Measurements from ENCODE around the gene FNBP1. TPM values are rescaled to one million over a fixed set of nuclear protein-coding genes. Genes with fewer than 3 reads are reported as not detected.

Gene FNBP1
- total and polyA plus RNA-seq, 2 experiments from 2014 or later: 19.5 to 21.0 TPM

- Histone ChIP-seq H3K27me3 (no peaks in the 10 kb centered on the region), H3K4me1 (ENCODE audit: insufficient read depth) (no peaks in the 10 kb centered on the region), H4K20me1 (ENCODE audit: insufficient read depth, poor library complexity, severe bottlenecking) (no peaks in the 10 kb centered on the region), H3K9me3 (ENCODE audit: low read depth) (no peaks in the 10 kb centered on the region), H3K9me2 (replicated peaks; ENCODE audit: insufficient read depth) (no peaks in the 10 kb centered on the region), H3K4me3 (no peak overlapping the region), H3K27ac (no peak overlapping the region), H3K4me2 (no peak overlapping the region), H3K36me3 (replicated peaks; ENCODE audit: insufficient read depth, low read depth) (no peaks in the 10 kb centered on the region), H2AFZ (no peak overlapping the region), H3K79me2 (no peaks in the 10 kb centered on the region)
- 98% methylated on average over 4 of the region's 4 CpGs for whole genome bisulfite sequencing (ENCODE audit: low lambda C conversion rate, missing lambda C conversion rate)
- TF ChIP-seq EZH2 (IDR thresholded peaks at IDR 0.05; ENCODE audit: borderline replicate concordance) (no peak), EZH2phosphoT487 (IDR thresholded peaks at IDR 0.05; ENCODE audit: low read depth, severe bottlenecking, unreplicated experiment) (no peak), CTCF (IDR thresholded peaks at IDR 0.05; ENCODE audit: poor library complexity) (no peak)
- DNase-seq (ENCODE audit: low spot score): no peak
Measured at GRCh38 chr9:129904734-129905133, 138.3 kb downstream of the FNBP1 start.

- Histone ChIP-seq H3K4me3 (no peak overlapping the region), H3K79me2 (no peaks in the 10 kb centered on the region), H3K27ac (no peak overlapping the region), H3K4me1 (ENCODE audit: insufficient read depth) (no peaks in the 10 kb centered on the region), H3K27me3 (no peaks in the 10 kb centered on the region), H3K36me3 (replicated peaks; ENCODE audit: insufficient read depth, low read depth) (no peaks in the 10 kb centered on the region), H3K4me2 (no peak overlapping the region), H3K9me2 (replicated peaks; ENCODE audit: insufficient read depth) (no peaks in the 10 kb centered on the region), H3K9me3 (ENCODE audit: low read depth) (no peaks in the 10 kb centered on the region), H2AFZ (no peak overlapping the region), H4K20me1 (ENCODE audit: insufficient read depth, poor library complexity, severe bottlenecking) (no peaks in the 10 kb centered on the region)
- WGBS (ENCODE audit: low lambda C conversion rate, missing lambda C conversion rate): 92% methylated on average over 8 of the region's 8 CpGs
- TF ChIP-seq EZH2phosphoT487 (IDR thresholded peaks at IDR 0.05; ENCODE audit: low read depth, severe bottlenecking, unreplicated experiment): no peak
- TF ChIP-seq EZH2 (IDR thresholded peaks at IDR 0.05; ENCODE audit: borderline replicate concordance): no peak
- no peak for TF ChIP-seq CTCF (IDR thresholded peaks at IDR 0.05; ENCODE audit: poor library complexity)
- no peak for DNase-seq (ENCODE audit: low spot score)
Measured at GRCh38 chr9:129902740-129903134, 140.3 kb downstream of the FNBP1 start.

GRCh38 chr9:129901993-129902739 is 140.8 kb downstream of the FNBP1 start:
- Histone ChIP-seq H3K9me2 (replicated peaks; ENCODE audit: insufficient read depth) (no peaks in the 10 kb centered on the region), H2AFZ (no peak overlapping the region), H3K4me2 (no peak overlapping the region), H3K4me3 (no peak overlapping the region), H3K27me3 (no peaks in the 10 kb centered on the region), H3K4me1 (ENCODE audit: insufficient read depth) (no peaks in the 10 kb centered on the region), H3K27ac (no peak overlapping the region), H3K9me3 (ENCODE audit: low read depth) (no peaks in the 10 kb centered on the region), H4K20me1 (ENCODE audit: insufficient read depth, poor library complexity, severe bottlenecking) (no peaks in the 10 kb centered on the region), H3K36me3 (replicated peaks; ENCODE audit: insufficient read depth, low read depth) (no peaks in the 10 kb centered on the region), H3K79me2 (no peaks in the 10 kb centered on the region)
- no peak for TF ChIP-seq CTCF (IDR thresholded peaks at IDR 0.05; ENCODE audit: poor library complexity)
- TF ChIP-seq EZH2 (IDR thresholded peaks at IDR 0.05; ENCODE audit: borderline replicate concordance): no peak
- no peak for TF ChIP-seq EZH2phosphoT487 (IDR thresholded peaks at IDR 0.05; ENCODE audit: low read depth, severe bottlenecking, unreplicated experiment)
- 96% methylated on average over 9 of the region's 9 CpGs for WGBS (ENCODE audit: low lambda C conversion rate, missing lambda C conversion rate)
- DNase-seq (ENCODE audit: low spot score): no peak

All from hepatocyte (in vitro differentiated cells).